Myocyte (in vitro differentiated cells): ENCODE measurements around the gene FN3KRP. TPM values are rescaled to one million over a fixed set of nuclear protein-coding genes. Genes with fewer than 3 reads are reported as not detected.

Source experiments
- microRNA-seq: library from miRNA; unstranded; fragments of <30 nt; microRNA quantifications from one replicate; pipeline ENCODE4, GENCODE V29; 2016
- total RNA-seq: library from RNA; depleted of rRNA; stranded (reverse); fragments of >200 nt; gene quantifications from 2 replicates; pipeline ENCODE4 v1.2.3, GENCODE V29; 2014

FN3KRP gene
- total RNA-seq, 1 donor from 2014 or later, result 17.8 TPM

Small RNA genes lying within 50 kb of the gene (microRNA-seq; reads per million reads assigned to microRNA genes)
- gene MIR4525, result 0.48 reads per million

Other genes with a start within 250 kb of the FN3KRP start
- gene FOXK2, start 197.0 kb upstream of the FN3KRP start, total RNA-seq, result 34.8 and 53.8 TPM in 2 replicates
- 88.2 and 97.7 TPM in 2 replicates for gene WDR45B, start 68.3 kb upstream of the FN3KRP start, total RNA-seq
- gene RAB40B, start 18.0 kb upstream of the FN3KRP start, total RNA-seq, result 26.6 and 45.5 TPM in 2 replicates
- gene FN3K, start 18.9 kb downstream of the FN3KRP start, total RNA-seq, result 0.21 and 0.42 TPM in 2 replicates
- 25.4 and 33.8 TPM in 2 replicates for gene TBCD, start 35.4 kb downstream of the FN3KRP start, total RNA-seq
- not detected in 2 replicates for gene ZNF750, start 123.3 kb downstream of the FN3KRP start, total RNA-seq